ENCODE data around the gene ECPAS.

- TF ChIP-seq CTCF (IDR thresholded peaks at IDR 0.05) (no peak), EZH2 (IDR thresholded peaks at IDR 0.05; ENCODE audit: borderline replicate concordance, insufficient read depth, low read depth, low read length, poor library complexity, severe bottlenecking) (no peak)
These were observed 40.7 kb downstream of the ECPAS start for GRCh38 chr9:111443454-111443853.

Data from B cell (primary cell).